ENCODE results near the gene CYP26B1.

DNA sequence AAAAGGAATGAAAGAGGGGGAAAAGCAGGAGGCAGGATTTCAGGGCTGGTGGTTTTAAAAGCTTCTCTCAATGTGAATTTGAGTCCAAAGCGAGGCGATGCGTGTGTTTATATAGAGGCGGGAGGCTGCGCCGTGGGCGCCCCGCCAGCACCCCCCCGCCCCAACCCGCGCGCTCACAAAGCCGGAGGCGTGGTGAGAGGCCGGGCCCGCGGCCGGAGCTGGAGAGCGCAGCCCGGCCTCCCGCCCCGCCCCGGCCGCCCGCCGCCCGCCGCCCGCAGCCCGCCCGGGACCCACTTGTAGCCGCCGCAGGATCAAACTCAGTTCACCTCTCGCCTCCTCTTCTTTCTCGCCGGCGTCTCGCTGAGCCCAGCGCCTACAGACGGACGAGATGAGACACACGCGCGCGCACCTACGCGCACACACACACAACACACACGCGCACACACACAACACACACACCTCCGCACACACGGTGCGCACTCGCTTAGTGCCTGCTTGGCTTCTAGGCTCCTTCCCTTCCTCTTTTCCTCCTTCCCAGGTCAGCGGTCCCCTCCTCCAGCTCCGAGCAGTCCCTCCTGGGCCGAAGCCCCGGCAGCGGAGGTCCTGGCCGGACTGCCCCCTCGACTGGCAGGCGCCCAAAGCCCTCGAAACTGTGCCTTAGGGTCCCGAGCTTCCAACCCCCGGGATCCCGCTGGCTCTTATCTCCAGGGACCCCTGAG is 1.3 kb upstream of the CYP26B1 start:
- TF ChIP-seq ISL1 (CRISPR knock-in tag; IDR thresholded peaks at IDR 0.05) (no peak), RARB (CRISPR knock-in tag; IDR thresholded peaks at IDR 0.05) (no peak), POU6F1 (CRISPR knock-in tag; IDR thresholded peaks at IDR 0.05; ENCODE audit: borderline replicate concordance, low read depth) (no peak)
